ENCODE measurements around the gene DRGX.

- TF ChIP-seq CTCF (IDR thresholded peaks at IDR 0.05) (no peak), POLR2A (IDR thresholded peaks at IDR 0.05) (no peak)
Measured at GRCh38 chr10:49361178-49361554, 34.7 kb downstream of the DRGX start.

All from uterus (tissue), 2 donors.